Measurements from ENCODE around the gene IDH2.
"Not testable (repeated sequence)": the region's sequence is repeated elsewhere in the genome, so short reads cannot be mapped to it uniquely, and the experiment has no call there.

The IDH2 gene

GRCh38 chr15:90114451-90114901, 12.2 kb upstream of the IDH2 start:
- peak; percentile 60 to 82 for DNase-seq

DNA sequence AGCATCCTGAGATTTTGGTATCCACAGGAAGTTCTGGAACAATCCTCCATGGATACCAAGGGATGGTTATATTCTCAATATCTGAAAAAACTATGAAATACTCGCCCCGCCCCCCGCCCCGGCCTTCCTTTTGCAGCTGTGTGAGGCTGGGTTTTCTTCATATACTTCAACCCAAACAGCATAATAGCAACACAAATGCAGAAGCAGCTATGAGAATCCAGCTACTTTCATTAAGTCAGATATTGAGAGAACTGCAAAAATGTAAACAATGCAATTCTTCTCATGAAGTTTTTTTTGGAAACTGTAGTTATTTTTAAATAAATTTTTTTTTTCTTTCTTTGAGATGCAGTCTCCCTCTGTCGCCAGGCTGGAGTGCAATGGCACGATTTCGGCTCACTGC, 10.9 kb upstream of the IDH2 start:
- DNase-seq = no peak

- DNase-seq = peak; percentile 21 to 56
Observed at GRCh38 chr15:90109163-90109751, 7.0 kb upstream of the IDH2 start.

- DNase-seq = not testable (repeated sequence)
Observed at GRCh38 chr15:90108038-90108437, 5.8 kb upstream of the IDH2 start.

GRCh38 chr15:90106522-90107117, 4.4 kb upstream of the IDH2 start:
- no peak for DNase-seq

GRCh38 chr15:90105521-90105920, 3.3 kb upstream of the IDH2 start:
- DNase-seq = no peak

GRCh38 chr15:90104551-90104950, 2.3 kb upstream of the IDH2 start:
- DNase-seq = no peak

- no peak for DNase-seq
Observed at GRCh38 chr15:90103701-90104329, 1.5 kb upstream of the IDH2 start.

GRCh38 chr15:90101130-90101968, 919 bp downstream of the IDH2 start:
- peak; percentile 53 to 71 for DNase-seq

DNA sequence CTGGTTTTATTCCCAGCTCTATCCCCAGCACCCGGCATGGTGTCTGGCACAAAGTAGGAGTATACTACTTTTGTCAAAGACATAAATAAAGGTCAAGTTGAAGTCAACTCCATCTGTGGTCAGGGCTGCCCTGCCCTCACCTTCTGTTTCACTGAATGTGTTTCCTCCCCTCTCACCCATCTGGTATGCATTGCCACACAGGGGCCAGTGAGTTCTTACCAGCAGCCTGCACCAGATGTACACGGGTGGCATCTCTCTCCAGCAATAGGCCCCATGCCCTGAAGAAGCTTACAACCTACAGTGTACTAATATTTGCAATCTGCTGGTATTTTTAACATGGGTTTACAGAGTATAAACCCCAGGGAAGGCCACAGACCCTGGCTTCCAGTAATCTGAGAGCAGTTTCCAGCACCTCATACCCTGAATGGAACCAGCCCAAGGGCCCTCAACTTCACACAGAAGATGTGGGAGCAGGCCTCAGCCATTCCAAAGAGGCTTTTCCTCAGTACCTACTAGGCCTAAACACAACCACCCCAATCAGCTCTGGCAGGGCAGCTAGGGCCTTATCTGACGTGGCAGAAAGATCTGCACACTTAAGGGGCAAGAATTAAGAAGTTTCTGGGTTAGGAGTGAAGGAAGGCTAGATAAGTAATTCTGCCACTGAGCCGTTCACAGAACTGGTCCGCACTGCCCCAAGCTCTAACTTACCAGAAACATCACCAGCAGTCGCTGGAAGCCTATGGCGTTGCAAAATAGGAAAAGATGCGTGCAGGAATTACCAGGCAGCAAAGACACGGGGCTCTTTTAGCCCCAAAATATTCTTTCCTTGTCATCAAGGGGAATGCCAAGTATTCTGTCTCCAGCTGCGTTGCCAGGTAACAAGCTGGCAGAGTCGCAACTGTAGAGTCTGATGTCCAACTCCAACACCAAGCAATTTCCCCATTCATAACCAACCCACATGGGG, 2.1 kb downstream of the IDH2 start:
- peak in 1 of 2 donors; percentile 38 for DNase-seq

DNA sequence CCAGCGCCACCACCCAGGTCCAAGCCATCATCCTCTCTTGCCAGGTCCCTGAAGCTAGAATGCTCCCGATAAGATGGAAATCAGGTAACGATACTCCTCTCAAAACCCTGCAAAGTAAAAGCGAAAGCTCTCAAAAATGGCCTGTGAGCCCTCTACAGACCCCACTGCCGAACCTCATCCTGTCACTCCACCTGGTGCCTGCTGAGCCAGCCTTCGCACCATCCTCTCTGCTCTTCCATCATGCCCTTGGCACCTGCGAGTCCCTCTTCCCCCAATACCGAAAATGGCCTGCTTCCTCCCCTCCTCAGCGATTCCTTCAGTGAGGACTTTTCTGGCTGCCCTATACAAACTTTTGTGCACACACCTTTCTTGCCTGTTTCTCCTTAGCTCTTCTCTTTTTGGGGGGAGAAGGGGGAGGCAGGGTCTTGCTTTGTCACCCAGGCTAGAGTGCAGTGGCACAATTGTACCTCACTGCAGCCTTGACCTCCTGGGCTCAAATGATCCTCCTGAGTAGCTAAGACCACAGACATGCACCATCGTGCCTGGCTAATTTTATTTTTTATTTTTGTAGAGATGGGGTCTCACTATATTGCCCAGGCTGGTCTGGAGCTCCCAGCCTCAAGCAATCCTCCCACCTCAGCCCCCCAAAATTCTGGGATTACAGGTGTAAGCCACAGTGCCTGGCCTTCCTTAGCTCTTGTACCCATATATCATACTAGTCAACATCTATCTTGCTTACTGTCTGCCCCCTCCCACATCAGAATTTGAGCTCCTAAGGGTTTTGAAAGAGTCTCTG, 3.0 kb downstream of the IDH2 start:
- DNase-seq = no peak

DNA sequence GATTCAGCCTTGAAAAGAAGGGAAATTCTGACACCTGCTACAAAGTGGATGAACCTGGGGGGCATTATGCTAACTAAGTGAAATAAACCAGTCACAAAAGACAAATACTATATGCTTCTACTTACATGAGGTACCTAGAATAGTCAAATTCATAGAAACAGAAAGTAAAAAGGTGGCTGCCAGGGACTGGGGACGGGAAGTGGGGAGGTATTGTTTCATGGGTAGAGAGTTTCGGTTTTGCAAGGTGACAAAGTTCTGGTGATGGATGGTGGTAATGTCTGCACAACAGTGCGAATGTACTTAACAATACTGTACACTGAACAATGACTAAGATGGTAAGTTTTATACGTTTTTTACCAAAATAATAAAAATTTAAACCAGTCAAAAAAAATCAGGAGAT, 4.8 kb downstream of the IDH2 start:
- no peak for DNase-seq

- no peak for DNase-seq
Observed at GRCh38 chr15:90095521-90095959, 6.7 kb downstream of the IDH2 start.

GRCh38 chr15:90091156-90091931, 10.9 kb downstream of the IDH2 start:
- no peak for DNase-seq

GRCh38 chr15:90090226-90090848, 11.9 kb downstream of the IDH2 start:
- no peak for DNase-seq

DNA sequence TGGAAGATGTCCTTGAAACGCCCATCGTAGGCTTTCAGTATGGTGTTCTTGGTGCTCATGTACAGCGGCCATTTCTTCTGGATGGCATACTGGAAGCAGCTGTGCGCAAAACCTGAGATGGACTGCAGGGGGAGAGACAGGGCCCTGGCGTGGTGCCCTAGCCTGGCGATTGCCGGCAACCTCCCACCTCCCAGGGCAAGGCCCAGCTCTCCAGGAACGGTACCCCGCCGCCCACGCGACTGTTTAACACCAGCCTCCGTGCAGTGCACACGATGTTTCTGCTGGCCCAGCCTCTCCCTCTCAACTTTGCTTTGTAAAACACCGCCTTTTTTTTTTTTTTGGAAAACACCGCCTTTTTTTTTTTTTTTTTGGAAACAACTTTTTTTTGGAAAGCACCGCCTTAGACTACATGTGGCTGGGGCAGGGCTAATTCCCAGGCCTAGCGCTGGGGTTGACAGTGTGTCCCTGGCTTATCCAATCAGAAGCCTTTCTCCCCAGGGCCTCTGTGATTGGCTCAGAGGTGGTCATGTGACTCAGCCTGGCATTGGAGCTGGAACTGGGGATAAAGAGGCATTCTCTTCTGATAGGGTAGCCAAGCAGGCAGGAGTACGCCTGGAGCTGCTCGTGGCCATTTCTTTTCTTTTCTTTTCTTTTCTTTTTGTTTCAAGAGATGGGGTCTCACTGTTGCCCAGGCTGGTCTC, 14.7 kb downstream of the IDH2 start:
- peak; percentile 22 to 28 for DNase-seq

DNA sequence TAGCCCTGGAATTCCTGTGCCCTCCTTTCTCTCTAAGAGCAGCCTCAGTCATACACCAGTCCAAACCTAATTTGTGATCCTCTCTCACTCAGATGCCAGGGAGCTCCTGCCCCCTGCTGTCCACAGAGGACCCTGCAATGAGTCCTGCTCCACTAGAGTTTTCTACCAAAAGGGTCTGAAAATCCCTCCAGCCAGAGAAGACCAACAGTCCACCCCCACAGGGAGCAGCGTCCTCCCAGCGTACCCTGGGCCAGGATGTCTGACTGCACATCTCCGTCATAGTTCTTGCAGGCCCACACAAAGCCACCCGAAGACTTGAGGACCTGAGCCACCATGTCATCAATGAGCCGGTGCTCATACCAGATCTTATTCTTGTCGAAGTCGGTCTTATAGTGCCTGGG, 15.4 kb downstream of the IDH2 start:
- DNase-seq = peak; percentile 56 to 61

DNA sequence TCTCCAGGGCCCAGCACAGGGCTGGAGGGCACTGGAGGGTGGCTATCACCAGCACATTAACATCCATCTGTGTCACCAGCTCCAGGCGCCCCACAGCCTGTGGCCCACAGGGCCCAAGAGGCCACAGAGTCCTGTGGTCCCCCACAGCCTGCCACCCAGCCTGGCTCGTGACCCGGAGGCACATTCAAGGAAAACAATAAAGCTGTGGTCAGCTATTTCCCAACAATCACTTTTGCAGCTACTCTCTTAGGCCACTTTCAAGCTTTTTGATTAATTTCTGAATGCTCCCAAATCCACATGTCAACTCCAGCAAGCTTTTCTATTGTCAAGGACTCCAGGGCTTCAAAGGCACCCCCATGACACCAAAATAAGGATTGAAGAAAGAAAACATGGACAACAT, 16.7 kb downstream of the IDH2 start:
- DNase-seq = peak in 1 of 2 donors; percentile 14

DNA sequence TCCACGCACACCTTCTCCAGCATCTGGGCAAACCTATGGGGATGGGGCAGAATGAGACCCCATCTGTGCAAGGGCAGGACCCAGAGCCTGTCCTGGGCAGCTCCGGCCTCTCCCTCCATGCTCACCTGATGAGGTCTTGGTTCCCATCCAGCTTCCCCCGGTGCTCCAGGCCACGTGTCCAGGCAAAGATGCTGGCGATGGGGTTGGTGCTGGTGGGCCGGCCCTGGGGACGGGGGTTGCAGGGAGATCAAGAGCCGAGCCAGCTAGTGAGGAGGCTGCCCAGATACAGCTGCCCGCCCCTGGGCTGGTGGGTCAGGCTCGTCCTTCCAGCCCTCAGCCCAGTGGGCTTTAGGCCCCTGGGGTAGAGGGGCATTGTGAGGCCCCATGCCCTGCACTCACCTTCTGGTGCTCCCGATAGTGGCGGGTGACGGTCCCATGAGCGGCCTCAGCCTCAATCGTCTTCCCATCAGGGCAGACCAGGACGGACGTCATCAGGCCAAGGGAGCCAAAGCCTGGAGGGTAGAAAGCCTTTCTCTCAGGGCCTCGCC, 17.3 kb downstream of the IDH2 start:
- DNase-seq = no peak

Measured in inflammatory macrophage (primary cell).